HepG2 (cell line): ENCODE results near the gene ZNF189. TPM values are rescaled to one million over a fixed set of nuclear protein-coding genes. Genes with fewer than 3 reads are reported as not detected.

Experiments used
- FIP1L1 ChIP-seq: fragments of 200-400 bp; formaldehyde crosslinking; IDR thresholded peaks from 2 replicates; pipeline ENCODE4 v1.6.1; 2018; ENCODE audit warnings: low read depth, mild to moderate bottlenecking, low read length, moderate library complexity, borderline replicate concordance; ENCODE audit not compliant: insufficient read depth
- HNRNPLL ChIP-seq: fragments of 200-400 bp; formaldehyde crosslinking; IDR thresholded peaks from 2 replicates; pipeline ENCODE4 v1.6.1; 2017; ENCODE audit warnings: mild to moderate bottlenecking, low read depth, low read length; ENCODE audit not compliant: poor library complexity, severe bottlenecking
- KDM4B ChIP-seq: sonication (generic); formaldehyde crosslinking; IDR thresholded peaks from 2 replicates; pipeline ENCODE4 v1.4.0; 2020; ENCODE audit warnings: missing genetic modification reagents
- KLF12 ChIP-seq: sonication (generic); formaldehyde crosslinking; IDR thresholded peaks from 2 replicates; pipeline ENCODE4 v1.4.0; 2020; ENCODE audit warnings: missing genetic modification reagents, borderline replicate concordance
- MIXL1 ChIP-seq: IDR thresholded peaks from 2 replicates; pipeline ENCODE4 v1.6.1; 2016
- MXD4 ChIP-seq: IDR thresholded peaks from 2 replicates; pipeline ENCODE4 v1.6.1; 2016; ENCODE audit warnings: mild to moderate bottlenecking, missing biosample characterization, missing genetic modification reagents
- NFE2L1 ChIP-seq: sonication (generic); formaldehyde crosslinking; IDR thresholded peaks from 2 replicates; pipeline ENCODE4 v1.4.0; 2020; ENCODE audit warnings: missing genetic modification reagents, mild to moderate bottlenecking, borderline replicate concordance
- SKI ChIP-seq: fragments of 450-650 bp; IDR thresholded peaks from one replicate; pipeline ENCODE4 v1.6.1; 2018; ENCODE audit warnings: mild to moderate bottlenecking; ENCODE audit not compliant: partially characterized antibody
- ZFP36L1 ChIP-seq: sonication (generic); formaldehyde crosslinking; IDR thresholded peaks from 2 replicates; pipeline ENCODE4 v1.8.0; 2022; ENCODE audit warnings: mild to moderate bottlenecking, missing genetic modification reagents, moderate library complexity
- ZKSCAN5 ChIP-seq: sonication (generic); formaldehyde crosslinking; IDR thresholded peaks from 2 replicates; pipeline ENCODE4 v1.5.1; 2020; ENCODE audit warnings: mild to moderate bottlenecking, missing genetic modification reagents
- ZNF142 ChIP-seq: sonication (generic); formaldehyde crosslinking; IDR thresholded peaks from 2 replicates; pipeline ENCODE4 v1.4.0; 2020; ENCODE audit warnings: missing genetic modification reagents
- ZNF3 ChIP-seq: IDR thresholded peaks from 2 replicates; pipeline ENCODE4 v1.7.0; 2017; ENCODE audit warnings: inconsistent platforms
- ZNF333 ChIP-seq: sonication (generic); formaldehyde crosslinking; IDR thresholded peaks from 2 replicates; pipeline ENCODE4 v1.4.0; 2020; ENCODE audit warnings: mild to moderate bottlenecking, missing genetic modification reagents, borderline replicate concordance
- ZNF33A ChIP-seq: sonication (generic); formaldehyde crosslinking; IDR thresholded peaks from 2 replicates; pipeline ENCODE4 v1.5.1; 2020; ENCODE audit warnings: missing genetic modification reagents, mild to moderate bottlenecking, moderate library complexity, borderline replicate concordance
- ZNF577 ChIP-seq: sonication (generic); formaldehyde crosslinking; IDR thresholded peaks from 2 replicates; pipeline ENCODE4 v1.4.0; 2020; ENCODE audit warnings: mild to moderate bottlenecking, low read depth, missing genetic modification reagents, borderline replicate concordance
- ZNF709 ChIP-seq: sonication (generic); formaldehyde crosslinking; IDR thresholded peaks from 2 replicates; pipeline ENCODE4 v1.5.0; 2020; ENCODE audit warnings: mild to moderate bottlenecking, missing genetic modification reagents
- ZNF720 ChIP-seq: sonication (generic); formaldehyde crosslinking; IDR thresholded peaks from 2 replicates; pipeline ENCODE4 v1.4.0; 2020; ENCODE audit warnings: missing genetic modification reagents
- polyA plus RNA-seq, 8 experiments: library from polyadenylated mRNA; depleted of rRNA in 3 of 8; stranded (reverse) in 7 of 8; unstranded in 1 of 8; fragments of >200 nt; fragmentation: Illumina TruSeq in 4 of 8; extraction: Trizol in 4 of 8; gene quantifications; 2 replicates each; pipeline versions ENCODE4 v1.2.1 to v1.2.3, GENCODE V29; 2011 to 2016; ENCODE audit warnings: low read depth in 4 of 8, missing spikeins in 1 of 8, mixed read lengths in 1 of 8; ENCODE audit not compliant: insufficient read depth in 1 of 8
- total RNA-seq, 5 experiments: library from RNA; depleted of rRNA; stranded (reverse); fragments of >200 nt; fragmentation: Illumina TruSeq; extraction: Trizol; gene quantifications; 2 replicates each; pipeline ENCODE4 v1.2.3, GENCODE V29; 2016; ENCODE audit warnings: low read depth in 1 of 5

The ZNF189 gene
- total and polyA plus RNA-seq, 2 of the 13 experiments (the other 11 are each of a cell fraction or from before 2014, with no cell fraction given), result 8.4 to 50.0 TPM

- TF ChIP-seq SKI, result peak; percentile 60
- TF ChIP-seq MXD4, result no peak
- TF ChIP-seq KDM4B (CRISPR knock-in tag), result no peak
- no peak for TF ChIP-seq HNRNPLL
- TF ChIP-seq KLF12 (CRISPR knock-in tag), result no peak
- no peak for TF ChIP-seq ZNF33A (CRISPR knock-in tag)
- no peak for TF ChIP-seq NFE2L1
- no peak for TF ChIP-seq ZNF720
- TF ChIP-seq ZFP36L1 (CRISPR knock-in tag), result peak; percentile 42
- no peak for TF ChIP-seq ZNF3 (CRISPR knock-in tag)
- TF ChIP-seq ZNF333 (CRISPR knock-in tag), result no peak
- TF ChIP-seq ZNF142 (CRISPR knock-in tag), result no peak
- TF ChIP-seq ZNF577 (CRISPR knock-in tag), result no peak
- peak; percentile 96 for TF ChIP-seq MIXL1 (CRISPR knock-in tag)
- TF ChIP-seq ZNF709, result no peak
- TF ChIP-seq FIP1L1, result peak; percentile 66; the same call in 1 of the 2 replicates
- no peak for TF ChIP-seq ZKSCAN5 (CRISPR knock-in tag)
- TF ChIP-seq, all 625 proteins: peak for 187
Measured at GRCh38 chr9:101354143-101354764, 44.4 kb upstream of the ZNF189 start (continued).
